SK-N-SH treated with all-trans-retinoic acid at 6 μM for 48 hours (cell line): ENCODE measurements around the gene ZFP90.

Experiments used
- ATAC-seq: fragments of 200-7000 bp; cut with Tn5 transposase; 3 replicates; pipeline ENCODE4 v1.9.1; 2020; ENCODE audit warnings: mild to moderate bottlenecking, moderate library complexity
- ARNTL ChIP-seq: fragments of 450-650 bp; formaldehyde crosslinking; IDR thresholded peaks from 2 replicates; pipeline ENCODE4 v1.5.0; 2020; ENCODE audit warnings: low read depth, mild to moderate bottlenecking, moderate library complexity, borderline replicate concordance
- CSDC2 ChIP-seq: fragments of 250-450 bp; sonication (Bioruptor Pico); IDR thresholded peaks from 2 replicates; pipeline ENCODE4 v1.5.0; 2020; ENCODE audit warnings: mild to moderate bottlenecking, moderate library complexity
- CSRNP3 ChIP-seq: fragments of 250-450 bp; sonication (Bioruptor Pico); IDR thresholded peaks from 2 replicates; pipeline ENCODE4 v1.5.1; 2021; ENCODE audit warnings: mild to moderate bottlenecking, moderate library complexity
- ESRRG ChIP-seq: fragments of 250-450 bp; sonication (Bioruptor Pico); IDR thresholded peaks from 2 replicates; pipeline ENCODE4 v1.6.1; 2021; ENCODE audit warnings: mild to moderate bottlenecking
- GLIS3 ChIP-seq: fragments of 250-450 bp; sonication (Bioruptor Pico); IDR thresholded peaks from 2 replicates; pipeline ENCODE4 v1.5.0; 2020; ENCODE audit warnings: mild to moderate bottlenecking, moderate library complexity
- ISL1 ChIP-seq: fragments of 250-450 bp; sonication (Bioruptor Pico); IDR thresholded peaks from 2 replicates; pipeline ENCODE4 v2.1.2; 2022; ENCODE audit warnings: mild to moderate bottlenecking, moderate library complexity
- OSR1 ChIP-seq: fragments of 250-450 bp; sonication (Bioruptor Pico); IDR thresholded peaks from 2 replicates; pipeline ENCODE4 v1.8.0; 2022; ENCODE audit warnings: moderate library complexity, mild to moderate bottlenecking, inconsistent platforms
- PPARA ChIP-seq: fragments of 250-450 bp; sonication (Bioruptor Pico); IDR thresholded peaks from 2 replicates; pipeline ENCODE4 v1.5.0; 2020; ENCODE audit warnings: mild to moderate bottlenecking, borderline replicate concordance
- SNAI2 ChIP-seq: fragments of 250-450 bp; sonication (Bioruptor Pico); IDR thresholded peaks from 2 replicates; pipeline ENCODE4 v1.5.0; 2020; ENCODE audit warnings: mild to moderate bottlenecking, moderate library complexity
- TCF4 ChIP-seq: fragments of 250-450 bp; sonication (Bioruptor Pico); IDR thresholded peaks from 2 replicates; pipeline ENCODE4 v1.8.0; 2021; ENCODE audit warnings: mild to moderate bottlenecking, moderate library complexity, borderline replicate concordance
- TOX ChIP-seq: fragments of 250-450 bp; sonication (Bioruptor Pico); IDR thresholded peaks from 2 replicates; pipeline ENCODE4 v1.8.0; 2021; ENCODE audit warnings: mild to moderate bottlenecking, moderate library complexity, borderline replicate concordance
- TSHZ2 ChIP-seq: fragments of 250-450 bp; sonication (Bioruptor Pico); IDR thresholded peaks from 2 replicates; pipeline ENCODE4 v1.5.0; 2020; ENCODE audit warnings: mild to moderate bottlenecking, moderate library complexity
- ZC3H10 ChIP-seq: fragments of 250-450 bp; sonication (Bioruptor Pico); IDR thresholded peaks from 2 replicates; pipeline ENCODE4 v1.5.1; 2021; ENCODE audit warnings: mild to moderate bottlenecking, moderate library complexity
- ZFP3 ChIP-seq: fragments of 250-450 bp; sonication (Bioruptor Pico); IDR thresholded peaks from 2 replicates; pipeline ENCODE4 v1.5.0; 2020; ENCODE audit warnings: mild to moderate bottlenecking, moderate library complexity
- ZFP30 ChIP-seq: fragments of 450-650 bp; formaldehyde crosslinking; IDR thresholded peaks from 2 replicates; pipeline ENCODE4 v1.5.0; 2022; ENCODE audit warnings: mild to moderate bottlenecking, moderate library complexity
- ZNF565 ChIP-seq: fragments of 450-650 bp; formaldehyde crosslinking; conservative IDR thresholded peaks from 2 replicates; pipeline ENCODE4 v1.5.0; 2020; ENCODE audit warnings: low read depth, mild to moderate bottlenecking, moderate library complexity
- ZNF70 ChIP-seq: fragments of 450-650 bp; formaldehyde crosslinking; IDR thresholded peaks from 2 replicates; pipeline ENCODE4 v1.5.0; 2020; ENCODE audit warnings: mild to moderate bottlenecking, moderate library complexity
- ZNF8 ChIP-seq: fragments of 450-650 bp; formaldehyde crosslinking; IDR thresholded peaks from 2 replicates; pipeline ENCODE4 v1.5.0; 2020; ENCODE audit warnings: mild to moderate bottlenecking, moderate library complexity
- TF ChIP-seq, protein P1 (sequence below): fragments of 250-450 bp; sonication (Bioruptor Pico); IDR thresholded peaks from 2 replicates; pipeline ENCODE4 v1.5.1; 2020; ENCODE audit warnings: low read depth, mild to moderate bottlenecking, moderate library complexity
- TF ChIP-seq, protein P2 (sequence below): fragments of 250-450 bp; sonication (Bioruptor Pico); IDR thresholded peaks from 2 replicates; pipeline ENCODE4 v1.8.0; 2021; ENCODE audit warnings: low read depth, mild to moderate bottlenecking, moderate library complexity, borderline replicate concordance
- TF ChIP-seq, protein P3 (sequence below): fragments of 250-450 bp; sonication (Bioruptor Pico); IDR thresholded peaks from 2 replicates; pipeline ENCODE4 v1.8.0; 2020; ENCODE audit warnings: mild to moderate bottlenecking, moderate library complexity, borderline replicate concordance

Gene ZFP90

GRCh38 chr16:68528233-68528632 lies 10.9 kb upstream of the ZFP90 start:
- peak; percentile 11 for ATAC-seq
- TF ChIP-seq OSR1 (CRISPR knock-in tag) (no peak), ZNF8 (CRISPR knock-in tag) (no peak)

- TF ChIP-seq ISL1 (CRISPR knock-in tag) (no peak), TCF4 (no peak), TOX (CRISPR knock-in tag) (no peak), SNAI2 (no peak), TSHZ2 (CRISPR knock-in tag) (no peak), ZC3H10 (no peak), CSDC2 (CRISPR knock-in tag) (no peak), ZNF70 (CRISPR knock-in tag) (no peak), ARNTL (no peak), OSR1 (CRISPR knock-in tag) (no peak), CSRNP3 (CRISPR knock-in tag) (no peak), GLIS3 (no peak), PPARA (CRISPR knock-in tag) (no peak), ZNF8 (CRISPR knock-in tag) (no peak)
- TF ChIP-seq, protein P1, sequence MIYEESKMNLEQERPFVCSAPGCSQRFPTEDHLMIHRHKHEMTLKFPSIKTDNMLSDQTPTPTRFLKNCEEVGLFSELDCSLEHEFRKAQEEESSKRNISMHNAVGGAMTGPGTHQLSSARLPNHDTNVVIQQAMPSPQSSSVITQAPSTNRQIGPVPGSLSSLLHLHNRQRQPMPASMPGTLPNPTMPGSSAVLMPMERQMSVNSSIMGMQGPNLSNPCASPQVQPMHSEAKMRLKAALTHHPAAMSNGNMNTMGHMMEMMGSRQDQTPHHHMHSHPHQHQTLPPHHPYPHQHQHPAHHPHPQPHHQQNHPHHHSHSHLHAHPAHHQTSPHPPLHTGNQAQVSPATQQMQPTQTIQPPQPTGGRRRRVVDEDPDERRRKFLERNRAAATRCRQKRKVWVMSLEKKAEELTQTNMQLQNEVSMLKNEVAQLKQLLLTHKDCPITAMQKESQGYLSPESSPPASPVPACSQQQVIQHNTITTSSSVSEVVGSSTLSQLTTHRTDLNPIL (CRISPR knock-in tag) = no peak
- TF ChIP-seq, protein P2, sequence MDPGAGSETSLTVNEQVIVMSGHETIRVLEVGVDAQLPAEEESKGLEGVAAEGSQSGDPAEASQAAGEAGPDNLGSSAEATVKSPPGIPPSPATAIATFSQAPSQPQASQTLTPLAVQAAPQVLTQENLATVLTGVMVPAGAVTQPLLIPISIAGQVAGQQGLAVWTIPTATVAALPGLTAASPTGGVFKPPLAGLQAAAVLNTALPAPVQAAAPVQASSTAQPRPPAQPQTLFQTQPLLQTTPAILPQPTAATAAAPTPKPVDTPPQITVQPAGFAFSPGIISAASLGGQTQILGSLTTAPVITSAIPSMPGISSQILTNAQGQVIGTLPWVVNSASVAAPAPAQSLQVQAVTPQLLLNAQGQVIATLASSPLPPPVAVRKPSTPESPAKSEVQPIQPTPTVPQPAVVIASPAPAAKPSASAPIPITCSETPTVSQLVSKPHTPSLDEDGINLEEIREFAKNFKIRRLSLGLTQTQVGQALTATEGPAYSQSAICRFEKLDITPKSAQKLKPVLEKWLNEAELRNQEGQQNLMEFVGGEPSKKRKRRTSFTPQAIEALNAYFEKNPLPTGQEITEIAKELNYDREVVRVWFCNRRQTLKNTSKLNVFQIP = no peak
- ATAC-seq = peak; percentile 91
Measured at GRCh38 chr16:68528686-68529379, 10.3 kb upstream of the ZFP90 start.

- TF ChIP-seq ZNF8 (CRISPR knock-in tag) = no peak
- no peak for TF ChIP-seq ARNTL
- TF ChIP-seq ZNF565 (CRISPR knock-in tag) = no peak
- TF ChIP-seq ZC3H10 = no peak
- no peak for TF ChIP-seq ESRRG (CRISPR knock-in tag)
- no peak for TF ChIP-seq TCF4
- no peak for TF ChIP-seq SNAI2
- no peak for TF ChIP-seq CSDC2 (CRISPR knock-in tag)
- TF ChIP-seq PPARA (CRISPR knock-in tag) = no peak
- TF ChIP-seq, all 23 proteins: peak for 0
- ATAC-seq = peak; percentile 53
Measured at GRCh38 chr16:68529608-68529930, 9.5 kb upstream of the ZFP90 start.

DNA sequence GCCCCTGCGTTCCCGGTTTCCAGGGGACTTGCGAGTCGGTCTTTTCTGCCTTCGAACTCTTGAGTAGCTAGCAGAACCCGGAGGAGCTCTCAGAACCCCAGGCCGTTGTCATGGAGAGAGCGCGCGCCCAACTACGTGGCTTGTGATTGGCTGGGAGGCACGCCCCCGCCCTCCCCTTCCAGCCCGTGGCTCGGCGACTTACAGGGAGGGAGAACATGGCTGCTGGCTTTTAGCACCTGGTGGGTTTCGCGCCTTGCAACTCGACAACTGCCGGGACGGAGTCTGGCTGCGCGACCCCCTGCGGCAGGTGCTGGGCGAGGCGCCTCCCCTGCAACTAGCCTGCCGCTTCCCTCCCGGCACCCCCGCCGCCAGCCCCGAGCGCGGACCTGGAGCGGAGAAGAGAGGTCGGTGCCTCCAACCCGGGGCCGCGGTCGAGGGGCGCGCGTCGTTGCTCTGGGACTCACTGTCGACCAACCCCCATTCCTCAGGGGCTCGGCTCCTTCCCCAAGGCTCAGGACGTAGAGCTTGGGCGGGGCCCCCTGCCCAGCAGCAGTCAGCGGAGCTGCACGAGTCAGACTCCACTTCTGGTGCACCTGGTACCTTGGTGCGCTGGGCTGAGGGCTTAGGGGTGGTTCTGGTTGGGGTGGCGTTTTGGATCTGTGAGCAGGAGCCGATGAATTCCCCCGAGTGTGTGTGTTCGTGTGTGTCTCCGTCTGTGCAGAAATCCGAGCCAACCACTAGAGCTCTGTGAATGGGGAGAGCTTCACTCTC lies 9.0 kb upstream of the ZFP90 start:
- TF ChIP-seq ZFP3 (CRISPR knock-in tag) = peak; percentile 92
- no peak for TF ChIP-seq SNAI2
- TF ChIP-seq, all 23 proteins: peak for 1
- peak; percentile 95 for ATAC-seq

DNA sequence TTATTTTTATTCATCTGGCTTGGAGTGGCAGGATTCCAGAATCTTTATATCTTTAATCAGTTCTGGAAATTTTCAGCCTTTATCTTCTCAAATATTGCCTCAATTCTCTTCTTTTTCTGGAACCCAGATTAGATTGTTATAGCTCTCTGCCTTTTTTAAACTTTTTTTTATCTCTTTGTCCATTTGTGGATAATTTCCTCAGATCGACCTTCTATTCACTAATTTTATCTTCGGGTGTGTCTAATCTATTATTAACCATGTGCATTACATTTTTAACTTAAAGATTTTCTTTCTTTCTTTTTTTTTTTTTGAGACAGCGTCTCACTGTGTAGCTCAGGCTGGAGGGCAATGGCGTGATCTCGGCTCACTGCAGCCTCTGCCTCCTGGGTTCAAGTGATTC lies 5.2 kb upstream of the ZFP90 start:
- TF ChIP-seq, protein P3, sequence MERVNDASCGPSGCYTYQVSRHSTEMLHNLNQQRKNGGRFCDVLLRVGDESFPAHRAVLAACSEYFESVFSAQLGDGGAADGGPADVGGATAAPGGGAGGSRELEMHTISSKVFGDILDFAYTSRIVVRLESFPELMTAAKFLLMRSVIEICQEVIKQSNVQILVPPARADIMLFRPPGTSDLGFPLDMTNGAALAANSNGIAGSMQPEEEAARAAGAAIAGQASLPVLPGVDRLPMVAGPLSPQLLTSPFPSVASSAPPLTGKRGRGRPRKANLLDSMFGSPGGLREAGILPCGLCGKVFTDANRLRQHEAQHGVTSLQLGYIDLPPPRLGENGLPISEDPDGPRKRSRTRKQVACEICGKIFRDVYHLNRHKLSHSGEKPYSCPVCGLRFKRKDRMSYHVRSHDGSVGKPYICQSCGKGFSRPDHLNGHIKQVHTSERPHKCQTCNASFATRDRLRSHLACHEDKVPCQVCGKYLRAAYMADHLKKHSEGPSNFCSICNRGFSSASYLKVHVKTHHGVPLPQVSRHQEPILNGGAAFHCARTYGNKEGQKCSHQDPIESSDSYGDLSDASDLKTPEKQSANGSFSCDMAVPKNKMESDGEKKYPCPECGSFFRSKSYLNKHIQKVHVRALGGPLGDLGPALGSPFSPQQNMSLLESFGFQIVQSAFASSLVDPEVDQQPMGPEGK (CRISPR knock-in tag) = no peak
- TF ChIP-seq ZFP30 (CRISPR knock-in tag) (peak; percentile 92), PPARA (CRISPR knock-in tag) (no peak)
- TF ChIP-seq, all 23 proteins: peak for 1
- no peak for ATAC-seq
